AG09309 (cell line): ENCODE measurements around the gene TMTC2.

Experiments
- DNase-seq: peaks from one replicate; pipeline ENCODE4 v3.0.0-alpha.2; 2010; ENCODE audit warnings: low read depth
- H3K4me3 ChIP-seq: 2 replicates; pipeline ENCODE4 v1.5.1; 2011; ENCODE audit warnings: mild to moderate bottlenecking, low read depth, low read length, moderate library complexity; ENCODE audit not compliant: control insufficient read depth
- CTCF ChIP-seq: IDR thresholded peaks from 2 replicates; pipeline ENCODE4 v1.5.1; 2011; ENCODE audit warnings: mild to moderate bottlenecking, low read depth, low read length, inconsistent platforms; ENCODE audit not compliant: insufficient read depth, control insufficient read depth; ENCODE audit errors: missing control alignments

Gene TMTC2

DNA sequence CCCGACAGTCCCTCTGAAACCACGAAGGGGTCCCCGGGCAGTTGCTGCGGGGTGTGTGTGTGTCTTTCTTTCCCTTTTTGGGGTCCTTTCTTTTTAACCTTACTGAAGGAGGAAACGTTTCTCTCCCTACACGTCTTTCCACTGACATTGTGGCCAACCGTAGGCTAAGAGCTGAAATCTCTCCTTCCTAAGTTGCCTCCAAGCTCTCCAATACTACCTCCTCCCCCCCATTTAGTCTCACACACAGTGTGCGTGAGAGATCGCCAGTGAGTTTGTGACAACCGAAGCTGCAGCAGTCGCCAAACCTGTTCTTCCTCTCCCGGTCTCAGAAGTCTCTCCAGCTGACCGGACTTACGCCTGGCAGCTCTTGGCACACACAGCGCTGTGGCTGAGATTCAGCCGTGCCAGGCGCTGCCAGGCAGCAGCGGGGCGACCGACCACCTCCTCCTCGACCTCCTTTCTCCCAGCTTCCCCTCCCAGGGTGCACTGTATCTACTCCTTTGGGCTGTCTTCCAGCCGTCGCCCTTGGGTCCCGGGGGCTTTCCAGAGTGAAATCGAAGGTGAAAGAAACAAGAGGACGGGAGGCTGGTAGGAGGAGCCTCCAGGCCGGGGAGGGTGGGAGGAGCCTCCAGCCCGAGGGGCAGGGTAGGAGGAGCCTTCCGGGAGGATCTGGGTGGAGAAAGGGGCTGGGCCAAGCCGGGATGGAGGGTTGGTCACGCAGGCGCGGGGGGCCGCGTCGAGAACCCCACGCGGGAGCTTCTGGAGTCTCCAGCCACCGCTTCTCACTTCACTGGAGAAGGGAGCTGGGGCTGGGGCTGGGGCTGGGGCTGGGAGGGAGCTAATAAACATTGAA, at the start of gene TMTC2:
TSS of gene TMTC2 (plus strand) at position 739 of the 853 bp plus-strand sequence.
- peak within 1 kb of the TSS; percentile 97 for H3K4me3 ChIP-seq
- TF ChIP-seq CTCF = no peak
- peak; percentile 57 for DNase-seq

GRCh38 chr12:82638324-82638723, 48.4 kb upstream of the TMTC2 start:
- DNase-seq = no peak
- H3K4me3 ChIP-seq = no peak overlapping the region
- TF ChIP-seq CTCF = no peak

GRCh38 chr12:82644896-82645295, 41.8 kb upstream of the TMTC2 start:
- no peak for DNase-seq
- TF ChIP-seq CTCF = no peak
- no peak overlapping the region for H3K4me3 ChIP-seq

- TF ChIP-seq CTCF = no peak
- H3K4me3 ChIP-seq = no peak overlapping the region
- DNase-seq = no peak
These were observed 41.3 kb upstream of the TMTC2 start for GRCh38 chr12:82645414-82645813.

- DNase-seq = no peak
- no peak for TF ChIP-seq CTCF
- no peak overlapping the region for H3K4me3 ChIP-seq
These were observed 38.9 kb upstream of the TMTC2 start for GRCh38 chr12:82647853-82648252.

- H3K4me3 ChIP-seq = no peak overlapping the region
- DNase-seq = no peak
- no peak for TF ChIP-seq CTCF
These were observed 38.3 kb upstream of the TMTC2 start for GRCh38 chr12:82648259-82648909.
